Placental pericyte (primary cell): ENCODE measurements around the gene KIF21B. TPM values are rescaled to one million over a fixed set of nuclear protein-coding genes. Genes with fewer than 3 reads are reported as not detected.

Experiments used
- small RNA-seq: library from RNA; depleted of rRNA; stranded (forward); fragments of <200 nt; gene quantifications from one replicate; pipeline ENCODE3, GENCODE V24; 2012; ENCODE audit warnings: low replicate concordance
- total RNA-seq: library from RNA; depleted of rRNA; stranded (reverse); fragments of >200 nt; gene quantifications from 2 replicates; pipeline ENCODE4 v1.2.3, GENCODE V29; 2012

Gene KIF21B, protein sequence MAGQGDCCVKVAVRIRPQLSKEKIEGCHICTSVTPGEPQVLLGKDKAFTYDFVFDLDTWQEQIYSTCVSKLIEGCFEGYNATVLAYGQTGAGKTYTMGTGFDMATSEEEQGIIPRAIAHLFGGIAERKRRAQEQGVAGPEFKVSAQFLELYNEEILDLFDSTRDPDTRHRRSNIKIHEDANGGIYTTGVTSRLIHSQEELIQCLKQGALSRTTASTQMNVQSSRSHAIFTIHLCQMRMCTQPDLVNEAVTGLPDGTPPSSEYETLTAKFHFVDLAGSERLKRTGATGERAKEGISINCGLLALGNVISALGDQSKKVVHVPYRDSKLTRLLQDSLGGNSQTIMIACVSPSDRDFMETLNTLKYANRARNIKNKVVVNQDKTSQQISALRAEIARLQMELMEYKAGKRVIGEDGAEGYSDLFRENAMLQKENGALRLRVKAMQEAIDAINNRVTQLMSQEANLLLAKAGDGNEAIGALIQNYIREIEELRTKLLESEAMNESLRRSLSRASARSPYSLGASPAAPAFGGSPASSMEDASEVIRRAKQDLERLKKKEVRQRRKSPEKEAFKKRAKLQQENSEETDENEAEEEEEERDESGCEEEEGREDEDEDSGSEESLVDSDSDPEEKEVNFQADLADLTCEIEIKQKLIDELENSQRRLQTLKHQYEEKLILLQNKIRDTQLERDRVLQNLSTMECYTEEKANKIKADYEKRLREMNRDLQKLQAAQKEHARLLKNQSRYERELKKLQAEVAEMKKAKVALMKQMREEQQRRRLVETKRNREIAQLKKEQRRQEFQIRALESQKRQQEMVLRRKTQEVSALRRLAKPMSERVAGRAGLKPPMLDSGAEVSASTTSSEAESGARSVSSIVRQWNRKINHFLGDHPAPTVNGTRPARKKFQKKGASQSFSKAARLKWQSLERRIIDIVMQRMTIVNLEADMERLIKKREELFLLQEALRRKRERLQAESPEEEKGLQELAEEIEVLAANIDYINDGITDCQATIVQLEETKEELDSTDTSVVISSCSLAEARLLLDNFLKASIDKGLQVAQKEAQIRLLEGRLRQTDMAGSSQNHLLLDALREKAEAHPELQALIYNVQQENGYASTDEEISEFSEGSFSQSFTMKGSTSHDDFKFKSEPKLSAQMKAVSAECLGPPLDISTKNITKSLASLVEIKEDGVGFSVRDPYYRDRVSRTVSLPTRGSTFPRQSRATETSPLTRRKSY (N-terminal part only)
- total RNA-seq = 0.22 and 0.29 TPM in 2 replicates

DNA sequence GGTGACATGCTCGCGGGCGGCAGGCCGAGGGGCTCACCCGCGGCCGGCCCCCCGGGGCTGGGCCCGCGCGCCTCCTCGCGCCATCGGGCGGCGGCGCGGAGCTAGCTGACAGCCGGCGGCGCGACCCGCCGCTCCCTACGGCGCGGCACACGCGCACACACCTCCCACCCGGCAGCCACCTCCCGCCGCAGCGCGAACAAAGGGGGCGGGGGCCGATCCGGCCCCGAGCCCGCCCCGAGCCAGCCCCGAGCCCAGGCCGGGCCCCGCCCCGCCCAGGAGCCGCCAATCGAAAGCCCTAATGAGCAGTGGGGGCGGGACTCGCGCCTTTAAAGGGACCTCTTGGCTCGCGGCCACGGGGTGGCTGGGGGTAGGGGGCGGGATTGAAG lies at the start of gene KIF21B:
TSS of gene KIF21B (minus strand) at position 198 of the 386 bp plus-strand sequence. CDS start 331 bp downstream, outside the sequence.

Small RNAs within 50 kb of the gene (small RNA-seq; reads per million reads assigned to genes)
- gene RNU6-704P = not detected

Other genes with a start within 250 kb of the KIF21B start
- not detected in 2 replicates for gene GPR25, start 150.7 kb downstream of the KIF21B start, total RNA-seq
- gene INAVA, start 128.8 kb downstream of the KIF21B start, total RNA-seq = 0.14 and 0.44 TPM in 2 replicates
- not detected in 2 replicates for gene CACNA1S, start 88.7 kb upstream of the KIF21B start, total RNA-seq
- gene ASCL5, start 103.5 kb upstream of the KIF21B start, total RNA-seq = not detected in 2 replicates
- gene TMEM9, start 130.8 kb upstream of the KIF21B start, total RNA-seq = 41.4 and 58.4 TPM in 2 replicates
- under 0.01 TPM in 2 replicates for gene IGFN1, start 167.1 kb upstream of the KIF21B start, total RNA-seq